ENCODE measurements around the gene GAN. TPM values are rescaled to one million over a fixed set of nuclear protein-coding genes. Genes with fewer than 3 reads are reported as not detected.

Gene GAN
- total and polyA plus RNA-seq, 10 of the 15 experiments (the other 5 are each of a cell fraction or from before 2014, with no cell fraction given) = 0.42 to 8.4 (median 2.5) TPM

DNA sequence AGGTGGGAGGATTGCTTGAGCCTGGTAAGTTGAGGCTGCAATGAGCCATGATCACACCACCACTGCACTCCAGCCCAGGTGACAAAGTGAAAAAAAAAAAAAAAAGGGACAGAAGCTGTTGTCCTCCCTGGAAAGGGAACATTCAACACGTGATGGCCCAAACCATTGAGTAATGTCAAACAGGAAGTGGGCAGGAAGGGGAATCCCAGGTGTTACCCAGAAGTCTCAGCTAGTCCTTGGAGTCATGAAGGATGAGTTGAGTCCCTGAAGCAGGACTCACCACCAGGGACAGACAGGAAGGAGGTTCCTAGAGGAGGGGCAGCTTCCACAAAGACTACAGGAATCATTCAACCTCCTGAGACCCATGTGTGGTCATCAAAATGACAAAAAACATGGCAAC is 110.0 kb downstream of the GAN start (continued):
- TF ChIP-seq, protein P1, sequence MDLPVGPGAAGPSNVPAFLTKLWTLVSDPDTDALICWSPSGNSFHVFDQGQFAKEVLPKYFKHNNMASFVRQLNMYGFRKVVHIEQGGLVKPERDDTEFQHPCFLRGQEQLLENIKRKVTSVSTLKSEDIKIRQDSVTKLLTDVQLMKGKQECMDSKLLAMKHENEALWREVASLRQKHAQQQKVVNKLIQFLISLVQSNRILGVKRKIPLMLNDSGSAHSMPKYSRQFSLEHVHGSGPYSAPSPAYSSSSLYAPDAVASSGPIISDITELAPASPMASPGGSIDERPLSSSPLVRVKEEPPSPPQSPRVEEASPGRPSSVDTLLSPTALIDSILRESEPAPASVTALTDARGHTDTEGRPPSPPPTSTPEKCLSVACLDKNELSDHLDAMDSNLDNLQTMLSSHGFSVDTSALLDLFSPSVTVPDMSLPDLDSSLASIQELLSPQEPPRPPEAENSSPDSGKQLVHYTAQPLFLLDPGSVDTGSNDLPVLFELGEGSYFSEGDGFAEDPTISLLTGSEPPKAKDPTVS (IDR thresholded peaks at IDR 0.05; ENCODE audit: low read depth, low read length) = no peak
- no peak for TF ChIP-seq RB1 (IDR thresholded peaks at IDR 0.05; ENCODE audit: borderline replicate concordance)
- TF ChIP-seq ETV6 (conservative IDR thresholded peaks at IDR 0.05 in 1 of 2, IDR thresholded peaks at IDR 0.05 in 1 of 2; ENCODE audit: borderline replicate concordance in 1 of 2, low read depth in 1 of 2) = no peak
- TF ChIP-seq TCF12 (IDR thresholded peaks at IDR 0.05; ENCODE audit: low read depth, low read length) = 0 out of 2 replicates have a peak, but pooled peaks have one; percentile 20
- TF ChIP-seq RUNX3 (IDR thresholded peaks at IDR 0.05; ENCODE audit: low read length) = peak; percentile 87
- no peak for TF ChIP-seq RCOR1 (conservative IDR thresholded peaks at IDR 0.05; ENCODE audit: low read depth, low read length)
- TF ChIP-seq TARDBP (IDR thresholded peaks at IDR 0.05; ENCODE audit: borderline replicate concordance) = no peak
- TF ChIP-seq, protein P2, sequence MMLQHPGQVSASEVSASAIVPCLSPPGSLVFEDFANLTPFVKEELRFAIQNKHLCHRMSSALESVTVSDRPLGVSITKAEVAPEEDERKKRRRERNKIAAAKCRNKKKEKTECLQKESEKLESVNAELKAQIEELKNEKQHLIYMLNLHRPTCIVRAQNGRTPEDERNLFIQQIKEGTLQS (IDR thresholded peaks at IDR 0.05; ENCODE audit: borderline replicate concordance, extremely low read depth, low read depth, low read length) = peak; percentile 47; the same call in 1 of the 2 replicates
- no peak for TF ChIP-seq CEBPB (IDR thresholded peaks at IDR 0.05; ENCODE audit: borderline replicate concordance in 1 of 2, low read depth in 2 of 2, low read length in 2 of 2)
- TF ChIP-seq MXI1 (IDR thresholded peaks at IDR 0.05; ENCODE audit: low read depth, low read length) = no peak
- peak; percentile 27; the same call in 1 of the 2 replicates for TF ChIP-seq NFIC (IDR thresholded peaks at IDR 0.05; ENCODE audit: low read depth, low read length)
- TF ChIP-seq, protein P3, sequence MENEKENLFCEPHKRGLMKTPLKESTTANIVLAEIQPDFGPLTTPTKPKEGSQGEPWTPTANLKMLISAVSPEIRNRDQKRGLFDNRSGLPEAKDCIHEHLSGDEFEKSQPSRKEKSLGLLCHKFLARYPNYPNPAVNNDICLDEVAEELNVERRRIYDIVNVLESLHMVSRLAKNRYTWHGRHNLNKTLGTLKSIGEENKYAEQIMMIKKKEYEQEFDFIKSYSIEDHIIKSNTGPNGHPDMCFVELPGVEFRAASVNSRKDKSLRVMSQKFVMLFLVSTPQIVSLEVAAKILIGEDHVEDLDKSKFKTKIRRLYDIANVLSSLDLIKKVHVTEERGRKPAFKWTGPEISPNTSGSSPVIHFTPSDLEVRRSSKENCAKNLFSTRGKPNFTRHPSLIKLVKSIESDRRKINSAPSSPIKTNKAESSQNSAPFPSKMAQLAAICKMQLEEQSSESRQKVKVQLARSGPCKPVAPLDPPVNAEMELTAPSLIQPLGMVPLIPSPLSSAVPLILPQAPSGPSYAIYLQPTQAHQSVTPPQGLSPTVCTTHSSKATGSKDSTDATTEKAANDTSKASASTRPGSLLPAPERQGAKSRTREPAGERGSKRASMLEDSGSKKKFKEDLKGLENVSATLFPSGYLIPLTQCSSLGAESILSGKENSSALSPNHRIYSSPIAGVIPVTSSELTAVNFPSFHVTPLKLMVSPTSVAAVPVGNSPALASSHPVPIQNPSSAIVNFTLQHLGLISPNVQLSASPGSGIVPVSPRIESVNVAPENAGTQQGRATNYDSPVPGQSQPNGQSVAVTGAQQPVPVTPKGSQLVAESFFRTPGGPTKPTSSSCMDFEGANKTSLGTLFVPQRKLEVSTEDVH (IDR thresholded peaks at IDR 0.05; ENCODE audit: low read depth, partially characterized antibody) = no peak
- TF ChIP-seq LARP7 (IDR thresholded peaks at IDR 0.05) = no peak
- no peak for TF ChIP-seq NFXL1 (IDR thresholded peaks at IDR 0.05; ENCODE audit: borderline replicate concordance)
- TF ChIP-seq MTA3 (IDR thresholded peaks at IDR 0.05; ENCODE audit: borderline replicate concordance, low read length) = no peak
- TF ChIP-seq CHD1 (IDR thresholded peaks at IDR 0.05; ENCODE audit: low read depth, low read length) = no peak
- TF ChIP-seq, protein P4, sequence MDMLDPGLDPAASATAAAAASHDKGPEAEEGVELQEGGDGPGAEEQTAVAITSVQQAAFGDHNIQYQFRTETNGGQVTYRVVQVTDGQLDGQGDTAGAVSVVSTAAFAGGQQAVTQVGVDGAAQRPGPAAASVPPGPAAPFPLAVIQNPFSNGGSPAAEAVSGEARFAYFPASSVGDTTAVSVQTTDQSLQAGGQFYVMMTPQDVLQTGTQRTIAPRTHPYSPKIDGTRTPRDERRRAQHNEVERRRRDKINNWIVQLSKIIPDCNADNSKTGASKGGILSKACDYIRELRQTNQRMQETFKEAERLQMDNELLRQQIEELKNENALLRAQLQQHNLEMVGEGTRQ (IDR thresholded peaks at IDR 0.05; ENCODE audit: borderline replicate concordance, low read depth, low read length) = peak; percentile 37; the same call in 1 of the 2 replicates
- no peak for TF ChIP-seq DPF2 (IDR thresholded peaks at IDR 0.05)
- TF ChIP-seq, protein P5, sequence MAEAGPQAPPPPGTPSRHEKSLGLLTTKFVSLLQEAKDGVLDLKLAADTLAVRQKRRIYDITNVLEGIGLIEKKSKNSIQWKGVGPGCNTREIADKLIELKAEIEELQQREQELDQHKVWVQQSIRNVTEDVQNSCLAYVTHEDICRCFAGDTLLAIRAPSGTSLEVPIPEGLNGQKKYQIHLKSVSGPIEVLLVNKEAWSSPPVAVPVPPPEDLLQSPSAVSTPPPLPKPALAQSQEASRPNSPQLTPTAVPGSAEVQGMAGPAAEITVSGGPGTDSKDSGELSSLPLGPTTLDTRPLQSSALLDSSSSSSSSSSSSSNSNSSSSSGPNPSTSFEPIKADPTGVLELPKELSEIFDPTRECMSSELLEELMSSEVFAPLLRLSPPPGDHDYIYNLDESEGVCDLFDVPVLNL (IDR thresholded peaks at IDR 0.05; ENCODE audit: low read depth, low read length) = no peak
- peak; percentile 32 for TF ChIP-seq RELA (IDR thresholded peaks at IDR 0.05; ENCODE audit: borderline replicate concordance, partially characterized antibody)
- TF ChIP-seq, protein P6, sequence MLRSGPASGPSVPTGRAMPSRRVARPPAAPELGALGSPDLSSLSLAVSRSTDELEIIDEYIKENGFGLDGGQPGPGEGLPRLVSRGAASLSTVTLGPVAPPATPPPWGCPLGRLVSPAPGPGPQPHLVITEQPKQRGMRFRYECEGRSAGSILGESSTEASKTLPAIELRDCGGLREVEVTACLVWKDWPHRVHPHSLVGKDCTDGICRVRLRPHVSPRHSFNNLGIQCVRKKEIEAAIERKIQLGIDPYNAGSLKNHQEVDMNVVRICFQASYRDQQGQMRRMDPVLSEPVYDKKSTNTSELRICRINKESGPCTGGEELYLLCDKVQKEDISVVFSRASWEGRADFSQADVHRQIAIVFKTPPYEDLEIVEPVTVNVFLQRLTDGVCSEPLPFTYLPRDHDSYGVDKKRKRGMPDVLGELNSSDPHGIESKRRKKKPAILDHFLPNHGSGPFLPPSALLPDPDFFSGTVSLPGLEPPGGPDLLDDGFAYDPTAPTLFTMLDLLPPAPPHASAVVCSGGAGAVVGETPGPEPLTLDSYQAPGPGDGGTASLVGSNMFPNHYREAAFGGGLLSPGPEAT (IDR thresholded peaks at IDR 0.05; ENCODE audit: low read depth) = peak; percentile 59; the same call in 1 of the 2 replicates
